ENCODE measurements around the gene ZFYVE28. TPM values are rescaled to one million over a fixed set of nuclear protein-coding genes. Genes with fewer than 3 reads are reported as not detected.

The ZFYVE28 gene
- total RNA-seq, 2 experiments from 2014 or later, result 3.8 to 4.6 TPM

DNA sequence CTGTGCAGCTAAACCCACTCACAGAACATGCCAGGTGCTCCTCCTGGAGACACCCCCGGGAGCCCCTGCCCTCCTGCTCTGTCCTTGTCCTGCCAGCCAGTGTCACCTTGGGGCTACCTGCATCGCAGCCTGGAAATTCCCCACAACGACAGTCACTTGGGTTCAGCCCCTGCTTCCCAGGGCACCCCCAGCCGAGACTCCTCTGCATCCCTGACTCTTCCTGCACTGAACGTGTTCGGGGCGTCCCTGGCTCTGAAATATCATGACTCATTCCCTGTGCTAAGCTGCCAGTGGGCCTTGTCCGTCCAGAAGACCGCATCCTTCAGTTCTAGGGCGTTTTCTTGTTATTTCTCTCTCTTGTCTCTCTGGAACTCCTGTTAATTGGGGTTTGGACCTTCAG lies 6.1 kb upstream of the ZFYVE28 start:
- Mint-ChIP-seq H3K4me3 (no peak overlapping the region), H3K27ac (no peak overlapping the region), H3K27me3 (peaks cover 34% of the 10 kb centered on the region), H3K9me3 (no peaks in the 10 kb centered on the region), H3K4me1 (peaks cover 2% of the 10 kb centered on the region), H3K36me3 (no peaks in the 10 kb centered on the region)
- no peak for DNase-seq

DNA sequence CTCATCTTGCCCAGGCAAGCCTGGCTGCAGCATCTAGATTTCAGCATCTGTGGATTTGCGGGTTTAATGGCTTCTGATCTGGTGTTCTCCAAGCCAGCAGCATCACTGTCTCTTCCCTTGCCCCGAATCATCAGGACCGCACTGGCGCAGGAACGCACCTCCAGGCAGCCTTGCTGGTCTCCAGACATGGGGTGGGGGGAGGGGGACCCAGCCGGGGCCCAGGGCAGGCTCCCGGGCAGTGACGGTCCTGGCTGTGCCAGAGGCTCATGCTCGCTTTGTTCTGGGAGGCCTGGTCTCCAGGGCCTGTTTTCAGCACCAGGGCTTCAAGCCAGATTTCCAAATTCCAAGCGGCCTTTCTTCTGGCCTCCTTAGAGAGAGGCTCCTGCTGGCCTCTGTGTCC lies 5.2 kb upstream of the ZFYVE28 start:
- no peaks in the 10 kb centered on the region for H3K36me3 Mint-ChIP-seq
- H3K4me1 Mint-ChIP-seq, result peaks cover 9% of the 10 kb centered on the region
- H3K27me3 Mint-ChIP-seq, result peaks cover 41% of the 10 kb centered on the region
- no peak overlapping the region for H3K4me3 Mint-ChIP-seq
- DNase-seq, result no peak
- H3K27ac Mint-ChIP-seq, result no peak overlapping the region
- no peaks in the 10 kb centered on the region for H3K9me3 Mint-ChIP-seq

DNA sequence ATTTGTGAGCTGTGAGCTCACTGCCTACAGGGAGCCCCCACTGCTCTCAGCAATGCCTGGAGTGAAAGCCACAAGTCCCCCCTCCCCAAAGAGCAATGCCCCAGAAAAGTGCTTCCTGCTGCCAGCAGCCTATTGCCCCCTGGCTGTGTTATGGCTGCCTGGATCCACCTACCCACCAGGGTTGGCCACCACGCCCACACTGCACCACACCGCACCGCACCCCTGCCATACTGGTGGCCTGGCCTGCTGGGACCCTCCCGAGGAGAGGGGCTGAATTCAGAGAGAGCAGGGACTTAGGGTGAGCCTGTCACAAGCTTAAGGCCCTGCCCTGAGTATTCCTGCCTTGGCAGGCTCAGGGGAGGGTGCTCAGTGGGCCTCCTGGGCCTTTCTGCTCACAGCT lies 4.6 kb upstream of the ZFYVE28 start:
- Mint-ChIP-seq H3K27me3 (peaks cover 42% of the 10 kb centered on the region), H3K4me3 (no peak overlapping the region), H3K36me3 (no peaks in the 10 kb centered on the region), H3K27ac (no peak overlapping the region), H3K9me3 (no peaks in the 10 kb centered on the region), H3K4me1 (peaks cover 9% of the 10 kb centered on the region)
- DNase-seq, result no peak

DNA sequence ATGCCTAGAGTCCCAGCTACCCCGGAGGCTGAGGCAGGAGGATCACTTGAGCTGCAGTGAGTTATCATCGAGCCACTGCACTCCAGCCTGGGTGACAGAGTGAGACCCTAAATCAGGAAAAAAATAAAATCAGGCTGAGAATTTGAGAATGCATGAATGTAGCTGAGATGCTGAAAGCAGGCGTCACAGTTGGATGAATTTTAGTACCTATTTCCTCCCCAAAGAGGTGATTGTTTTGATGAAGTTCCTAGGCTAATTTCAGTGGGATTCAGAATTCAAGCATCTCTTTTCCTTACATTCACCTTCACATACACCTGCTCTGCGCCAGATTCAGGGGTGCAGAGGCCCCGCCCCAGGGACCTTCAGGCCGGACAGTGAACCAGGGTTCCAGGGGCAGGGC lies 3.5 kb upstream of the ZFYVE28 start:
- H3K4me1 Mint-ChIP-seq, result peaks cover 14% of the 10 kb centered on the region
- no peaks in the 10 kb centered on the region for H3K9me3 Mint-ChIP-seq
- H3K4me3 Mint-ChIP-seq, result no peak overlapping the region
- no peaks in the 10 kb centered on the region for H3K36me3 Mint-ChIP-seq
- DNase-seq, result no peak
- peaks cover 49% of the 10 kb centered on the region for H3K27me3 Mint-ChIP-seq
- no peak overlapping the region for H3K27ac Mint-ChIP-seq

DNA sequence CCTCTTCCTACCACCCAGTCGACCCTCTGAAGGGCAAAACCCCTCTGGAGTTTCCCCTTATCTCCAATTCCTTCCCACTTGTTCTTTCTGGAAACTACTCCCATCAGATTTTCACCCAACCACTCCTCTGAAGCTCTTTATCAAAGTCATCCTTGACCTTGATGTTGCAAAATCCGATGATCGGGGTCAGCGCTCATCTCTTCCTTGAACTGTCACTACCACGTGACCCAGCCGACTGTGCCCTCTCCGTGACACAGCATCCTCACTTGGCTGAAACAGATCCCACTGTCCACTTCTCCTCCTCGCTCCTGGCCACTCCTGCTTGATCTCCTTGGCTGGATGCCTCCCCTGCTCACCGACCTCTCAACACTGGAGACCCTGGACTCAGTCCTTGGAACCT lies 1.4 kb upstream of the ZFYVE28 start:
- H3K4me3 Mint-ChIP-seq, result no peak overlapping the region
- H3K36me3 Mint-ChIP-seq, result no peaks in the 10 kb centered on the region
- H3K27me3 Mint-ChIP-seq, result peaks cover 69% of the 10 kb centered on the region
- H3K4me1 Mint-ChIP-seq, result peaks cover 24% of the 10 kb centered on the region
- DNase-seq, result no peak
- H3K9me3 Mint-ChIP-seq, result no peaks in the 10 kb centered on the region
- no peak overlapping the region for H3K27ac Mint-ChIP-seq

DNA sequence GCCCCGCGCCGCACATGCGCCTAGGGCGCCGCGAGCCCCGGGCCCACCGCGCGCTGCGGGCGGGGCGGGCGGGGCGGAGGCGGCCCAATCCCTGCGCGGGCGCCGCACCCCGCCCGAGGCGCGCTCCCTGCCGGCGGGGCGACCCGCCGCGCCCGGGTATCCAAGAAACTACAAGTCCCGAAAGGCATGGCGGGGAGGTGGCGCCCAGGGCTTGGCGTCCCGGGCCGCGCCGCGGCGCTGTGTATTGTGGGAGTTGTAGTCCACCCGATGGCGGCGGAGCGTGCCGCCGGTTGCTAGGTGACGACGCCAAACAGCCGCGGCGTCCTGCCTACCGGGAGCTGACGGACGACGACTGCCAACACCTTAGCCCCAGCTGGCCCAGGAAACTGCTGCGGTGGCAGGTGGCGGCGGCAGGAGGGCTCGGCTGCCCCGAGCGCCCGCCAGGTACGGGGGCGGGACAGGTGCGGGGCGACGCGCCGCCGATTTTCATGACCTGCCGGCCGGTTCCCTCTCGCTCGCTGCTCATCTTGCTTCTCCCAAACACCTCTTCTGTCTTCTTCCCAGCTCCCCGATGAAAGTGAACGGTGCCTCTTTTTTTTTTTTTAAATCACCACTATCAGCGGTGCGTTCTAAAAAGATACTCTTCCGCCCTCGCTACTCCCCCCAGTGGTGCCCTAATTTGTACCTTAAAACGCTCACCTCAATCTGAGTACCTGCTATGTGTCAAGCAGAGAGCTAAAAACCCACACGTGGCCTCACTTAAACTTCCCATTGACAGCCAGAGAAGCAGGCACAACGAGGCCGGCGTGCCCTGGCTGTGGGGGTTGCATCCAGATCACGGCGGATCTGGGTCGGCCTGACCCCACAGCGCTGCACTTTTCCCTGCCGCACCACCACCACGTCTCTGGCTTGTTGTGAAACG lies 466 bp upstream of the ZFYVE28 start, which contains the start of gene CFAP99:
TSS of gene CFAP99 (plus strand) at position 306 of the 922 bp plus-strand sequence.
- Mint-ChIP-seq H3K36me3 (no peaks in the 10 kb centered on the region), H3K4me1 (peaks cover 32% of the 10 kb centered on the region), H3K9me3 (no peaks in the 10 kb centered on the region), H3K27ac (peak within 1 kb of the TSS; percentile 39), H3K4me3 (peak within 1 kb of the TSS; percentile 88), H3K27me3 (peaks cover 77% of the 10 kb centered on the region)
- DNase-seq, result peak; percentile 94

DNA sequence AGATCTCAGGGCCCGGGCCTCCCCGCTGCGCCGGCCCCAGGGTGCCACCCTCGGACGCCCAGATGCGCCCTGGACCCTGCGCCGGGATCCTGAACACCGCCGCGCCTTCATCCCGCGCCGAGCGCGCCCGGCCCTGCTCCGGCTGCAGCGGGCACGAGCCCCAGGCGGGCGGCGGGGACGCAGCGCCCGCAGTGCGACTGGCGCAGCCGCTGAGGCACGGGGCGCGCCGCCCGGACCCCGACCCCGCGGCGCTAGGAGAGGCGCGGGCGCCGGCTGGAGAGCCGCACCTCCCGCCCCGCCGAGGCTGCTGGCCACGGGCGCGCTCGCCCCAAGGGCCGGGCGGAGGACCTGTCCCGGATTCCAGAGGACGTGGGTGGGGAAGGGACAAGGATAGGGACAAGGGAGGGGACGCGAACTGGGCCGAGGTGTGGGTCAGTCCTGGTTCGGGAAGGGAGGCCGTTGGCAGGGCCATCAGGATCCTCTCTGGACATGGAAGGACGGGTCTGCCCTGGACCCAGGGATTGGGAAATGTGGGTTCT lies 1.1 kb downstream of the ZFYVE28 start:
- no peaks in the 10 kb centered on the region for H3K9me3 Mint-ChIP-seq
- peaks cover 48% of the 10 kb centered on the region for H3K4me1 Mint-ChIP-seq
- no peaks in the 10 kb centered on the region for H3K36me3 Mint-ChIP-seq
- peak; percentile 28 for DNase-seq
- H3K4me3 Mint-ChIP-seq, result peak overlapping the region; percentile 77
- H3K27ac Mint-ChIP-seq, result no peak overlapping the region
- peaks cover 67% of the 10 kb centered on the region for H3K27me3 Mint-ChIP-seq

DNA sequence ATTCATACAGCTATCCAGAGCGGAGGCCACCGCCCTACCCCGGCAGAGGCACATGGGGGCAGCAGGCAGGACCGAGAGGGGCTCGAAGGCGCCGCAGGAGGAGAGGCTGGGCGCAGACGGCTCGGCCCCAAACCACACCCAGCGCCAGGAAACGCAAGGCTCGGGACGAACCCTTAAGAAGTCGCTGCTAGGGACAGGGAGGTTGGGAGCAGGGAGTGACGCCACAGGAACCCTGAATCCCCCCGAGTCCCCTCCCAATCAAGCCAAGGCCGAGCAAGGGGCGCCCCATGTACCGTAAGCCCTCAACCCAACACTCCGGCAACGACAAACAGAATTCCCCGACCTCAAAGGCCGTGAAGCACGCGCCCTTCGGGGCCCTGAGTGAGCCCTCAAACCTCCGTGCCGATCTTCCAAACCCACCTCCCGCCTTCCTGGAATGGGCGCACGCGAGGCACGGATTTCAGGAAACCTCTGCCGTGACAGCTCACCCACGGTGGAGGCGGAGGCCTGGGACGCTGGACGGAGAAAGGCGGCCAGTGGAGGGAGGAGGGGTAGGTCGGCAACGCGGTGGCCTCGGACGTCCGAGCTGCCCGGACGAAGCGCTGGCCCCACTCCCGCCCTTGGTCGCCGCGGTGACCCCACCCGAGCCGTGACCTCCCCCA lies 1.8 kb downstream of the ZFYVE28 start:
- Mint-ChIP-seq H3K4me1 (peaks cover 54% of the 10 kb centered on the region), H3K27ac (no peak overlapping the region), H3K9me3 (no peaks in the 10 kb centered on the region), H3K4me3 (peak overlapping the region; percentile 33), H3K36me3 (no peaks in the 10 kb centered on the region), H3K27me3 (peaks cover 61% of the 10 kb centered on the region)
- peak; percentile 17 for DNase-seq

DNA sequence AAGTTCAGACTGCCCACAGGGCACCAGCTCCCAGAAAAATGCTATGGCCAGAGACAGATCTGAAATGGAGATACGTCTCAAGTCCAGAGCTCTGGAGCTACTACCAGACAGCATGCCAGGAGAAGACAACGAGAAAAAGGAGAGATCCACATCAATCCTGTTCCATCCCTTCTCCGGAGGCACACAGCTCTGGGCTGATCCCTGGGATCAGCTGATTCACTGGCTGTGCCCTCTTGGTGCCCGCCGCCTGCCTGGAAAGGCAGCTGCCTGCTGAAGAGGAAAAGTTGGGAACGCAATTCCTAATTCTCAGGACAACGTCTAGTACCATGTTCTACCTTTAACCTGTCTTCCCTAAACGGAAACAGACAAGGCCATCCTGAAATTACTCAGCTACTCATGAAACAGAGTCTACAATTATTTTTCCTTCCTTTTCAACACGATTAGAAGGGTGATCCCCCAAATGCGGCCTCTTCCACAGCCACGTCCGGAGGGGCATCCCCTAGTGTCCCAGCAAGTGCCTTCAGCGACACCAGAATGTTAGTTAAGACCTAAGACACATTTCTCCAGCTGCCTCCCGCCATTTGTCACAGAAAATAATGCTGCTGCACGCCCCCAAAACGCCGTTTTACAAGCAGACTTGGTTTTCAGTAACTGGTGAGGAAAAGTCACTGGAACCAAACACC lies 2.4 kb downstream of the ZFYVE28 start:
- H3K9me3 Mint-ChIP-seq, result no peaks in the 10 kb centered on the region
- peak overlapping the region; percentile 33 for H3K4me3 Mint-ChIP-seq
- H3K27me3 Mint-ChIP-seq, result peaks cover 56% of the 10 kb centered on the region
- peaks cover 59% of the 10 kb centered on the region for H3K4me1 Mint-ChIP-seq
- H3K27ac Mint-ChIP-seq, result no peak overlapping the region
- no peak for DNase-seq
- H3K36me3 Mint-ChIP-seq, result no peaks in the 10 kb centered on the region

DNA sequence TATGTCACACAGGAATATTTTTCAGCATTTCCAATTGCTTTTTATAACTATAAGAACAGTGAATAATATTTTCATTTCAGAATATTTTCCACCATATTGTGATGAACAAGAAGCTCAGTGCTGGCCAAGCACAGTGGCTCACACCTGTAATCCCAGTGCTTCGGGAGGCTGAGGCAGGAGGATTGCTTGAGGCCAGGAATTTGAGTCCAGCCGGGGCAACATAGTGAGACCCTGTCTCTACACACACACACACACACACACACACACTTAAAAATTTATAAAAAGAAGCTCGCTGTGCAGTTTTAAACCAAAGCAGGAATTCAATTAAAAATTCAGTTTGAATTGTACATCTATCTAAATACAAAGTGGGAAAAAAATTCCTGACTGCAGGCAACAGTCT lies 3.2 kb downstream of the ZFYVE28 start:
- H3K27me3 Mint-ChIP-seq, result peaks cover 48% of the 10 kb centered on the region
- DNase-seq, result no peak

DNA sequence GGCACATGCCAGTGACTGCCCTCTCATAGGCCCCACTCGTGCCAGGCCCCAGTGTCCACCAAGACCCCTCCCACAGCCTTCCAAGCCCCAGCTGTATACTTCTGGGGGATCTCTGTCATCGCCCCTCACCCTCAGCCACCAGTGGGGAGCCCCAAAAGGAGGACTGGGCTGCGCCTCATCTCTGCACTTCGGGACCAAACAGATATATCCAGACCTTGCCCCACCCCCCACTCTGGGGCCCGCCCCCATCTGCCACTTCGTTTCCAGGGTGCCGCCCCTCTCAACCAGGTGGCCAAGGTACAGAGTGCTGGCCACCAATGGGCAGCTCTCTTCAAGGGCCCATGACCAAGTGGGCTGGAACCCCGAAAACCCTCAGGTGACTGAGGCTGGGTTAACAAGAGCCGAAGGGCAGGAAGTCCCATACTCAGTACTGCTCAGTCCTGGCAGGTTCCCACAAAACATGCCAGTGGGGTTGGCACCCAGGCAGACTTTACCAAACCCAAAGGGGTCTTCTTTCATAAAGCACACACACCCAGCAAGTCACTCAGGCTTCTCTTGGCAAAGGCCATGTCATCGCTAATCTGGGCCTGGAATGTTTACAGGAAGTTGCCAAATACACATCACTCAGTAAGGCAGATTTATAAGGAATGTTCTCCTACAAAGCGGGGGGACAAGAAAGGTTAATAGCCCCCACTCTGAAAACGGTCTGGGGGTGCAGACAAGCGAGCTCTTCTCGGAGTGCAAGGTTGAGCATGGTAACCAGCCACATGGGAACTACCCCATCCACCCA lies 4.4 kb downstream of the ZFYVE28 start:
- peak; percentile 14 for DNase-seq
- Mint-ChIP-seq H3K27me3 (peaks cover 36% of the 10 kb centered on the region), H3K27ac (peak overlapping the region; percentile 96), H3K4me3 (peak overlapping the region; percentile 60), H3K36me3 (no peaks in the 10 kb centered on the region), H3K9me3 (no peaks in the 10 kb centered on the region), H3K4me1 (peaks cover 57% of the 10 kb centered on the region)

More for the DNA sequence above, 3.2 kb downstream of the ZFYVE28 start:
- no peak overlapping the region for H3K4me3 Mint-ChIP-seq
- H3K36me3 Mint-ChIP-seq, result no peaks in the 10 kb centered on the region
- H3K27ac Mint-ChIP-seq, result no peak overlapping the region
- H3K9me3 Mint-ChIP-seq, result no peaks in the 10 kb centered on the region
- peaks cover 61% of the 10 kb centered on the region for H3K4me1 Mint-ChIP-seq

DNA sequence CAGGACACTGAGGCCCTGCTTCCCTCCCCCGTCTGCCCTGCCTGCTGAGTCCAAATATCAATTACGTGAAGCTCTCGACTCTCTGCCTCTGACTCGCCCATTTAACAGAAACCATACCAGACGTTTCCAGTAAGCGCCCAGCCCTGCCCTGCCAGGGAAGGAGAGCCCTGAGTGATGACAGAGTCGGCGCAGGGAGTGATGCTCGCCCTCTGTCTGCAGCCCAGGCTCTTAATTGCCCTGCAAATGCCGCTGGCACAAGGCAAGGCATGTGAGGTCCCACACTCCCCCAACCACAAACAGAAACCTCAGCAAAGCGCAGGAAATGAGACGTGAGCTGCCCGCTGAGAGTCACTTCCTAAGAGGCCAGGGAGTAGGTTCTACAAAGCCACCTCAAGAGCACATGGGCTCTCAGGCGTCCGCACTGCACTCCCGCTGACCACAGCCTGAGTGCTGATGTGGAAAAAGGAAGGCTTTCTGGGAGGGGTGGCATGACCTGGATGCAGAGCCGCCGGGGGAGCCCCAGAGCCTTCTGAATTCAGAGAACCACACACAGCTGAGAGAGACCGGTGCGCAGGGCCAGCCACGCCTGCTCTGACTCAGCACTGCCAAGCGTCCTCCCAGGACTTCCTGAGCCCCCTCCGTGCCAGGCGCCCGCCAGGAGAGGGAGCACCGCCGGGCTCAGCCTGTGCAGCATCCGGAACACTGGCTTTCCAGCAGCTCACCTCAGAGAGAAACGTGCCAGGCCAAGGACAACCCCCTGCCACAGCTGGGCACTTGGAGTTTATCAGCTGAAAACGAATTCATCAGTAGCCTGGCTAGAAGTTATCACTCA lies 5.3 kb downstream of the ZFYVE28 start:
- no peaks in the 10 kb centered on the region for H3K9me3 Mint-ChIP-seq

DNA sequence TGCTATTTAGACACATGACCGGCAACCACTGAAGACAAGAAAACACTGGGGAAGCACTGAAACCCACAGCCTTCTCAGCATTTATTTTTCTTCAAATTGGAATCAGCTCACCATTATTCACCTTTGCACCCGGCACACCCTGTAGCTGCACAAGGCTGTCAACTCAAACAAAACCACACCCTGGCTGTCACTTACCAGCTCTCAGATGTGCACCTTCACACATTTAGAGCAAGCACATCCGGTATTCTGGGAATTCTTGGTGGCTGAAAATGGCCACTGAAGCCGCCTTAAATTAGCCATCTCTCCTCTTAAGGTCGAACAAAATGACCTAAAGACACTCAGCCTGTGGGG lies 5.9 kb downstream of the ZFYVE28 start:
- Mint-ChIP-seq H3K27me3 (peaks cover 29% of the 10 kb centered on the region), H3K4me3 (peak overlapping the region; percentile 60), H3K27ac (peak overlapping the region; percentile 96), H3K4me1 (peaks cover 52% of the 10 kb centered on the region), H3K9me3 (no peaks in the 10 kb centered on the region), H3K36me3 (no peaks in the 10 kb centered on the region)
- peak; percentile 72 for DNase-seq

More for the DNA sequence above, 5.3 kb downstream of the ZFYVE28 start:
- Mint-ChIP-seq H3K4me1 (peaks cover 56% of the 10 kb centered on the region), H3K27ac (peak overlapping the region; percentile 96), H3K4me3 (peak overlapping the region; percentile 60), H3K27me3 (peaks cover 35% of the 10 kb centered on the region), H3K36me3 (no peaks in the 10 kb centered on the region)
- peak; percentile 88 for DNase-seq

Measured in activated naive CD8-positive, alpha-beta T cell treated with anti-CD3 and anti-CD28 coated beads for 36 hours (primary cell).